CD14-positive monocyte (primary cell): ENCODE results near the gene SPEM2. TPM values are rescaled to one million over a fixed set of nuclear protein-coding genes. Genes with fewer than 3 reads are reported as not detected.

Source experiments
- DNase-seq, 3 donors: peaks; one replicate each; pipeline ENCODE4 v3.0.0-alpha.2; 2011 to 2022
- H2AFZ ChIP-seq: 2 replicates; pipeline ENCODE4 v1.6.0; 2012; ENCODE audit warnings: mild to moderate bottlenecking, low read depth, low read length, inconsistent platforms; ENCODE audit not compliant: insufficient read depth, poor library complexity, severe bottlenecking
- H3K27ac ChIP-seq, 2 donors: 1 replicate in 1 of 2; 2 replicates in 1 of 2; pipeline ENCODE4 v1.5.1; 2012 to 2013; ENCODE audit warnings: low read length in 2 of 2, control low read depth in 1 of 2, inconsistent platforms in 1 of 2, low read depth in 1 of 2, mild to moderate bottlenecking in 1 of 2
- H3K27me3 ChIP-seq, 2 donors: one replicate each; pipeline versions ENCODE4 v1.6.0 to v1.6.1; 2011 to 2013; ENCODE audit warnings: low read length in 2 of 2; ENCODE audit not compliant: control insufficient read depth in 2 of 2, insufficient read depth in 2 of 2
- H3K36me3 ChIP-seq, 2 donors: replicated peaks in 1 of 2; 1 replicate in 1 of 2; 2 replicates in 1 of 2; pipeline versions ENCODE4 v1.5.1 to v1.6.1; 2012 to 2013; ENCODE audit warnings: low read length in 2 of 2, control low read depth in 1 of 2, inconsistent platforms in 1 of 2, mild to moderate bottlenecking in 1 of 2; ENCODE audit not compliant: insufficient read depth in 2 of 2, control insufficient read depth in 1 of 2
- H3K4me1 ChIP-seq, 2 donors: 1 replicate in 1 of 2; 2 replicates in 1 of 2; pipeline versions ENCODE4 v1.5.1 to v1.6.1; 2012 to 2013; ENCODE audit warnings: low read length in 2 of 2, control low read depth in 1 of 2, inconsistent platforms in 1 of 2, mild to moderate bottlenecking in 1 of 2, moderate library complexity in 1 of 2; ENCODE audit not compliant: insufficient read depth in 2 of 2, control insufficient read depth in 1 of 2
- H3K4me2 ChIP-seq: replicated peaks from 2 replicates; pipeline ENCODE3; 2012; ENCODE audit warnings: low read length, moderate library complexity, mild to moderate bottlenecking; ENCODE audit not compliant: poor library complexity, severe bottlenecking; ENCODE audit errors: extremely low read depth
- H3K4me3 ChIP-seq, 3 experiments: fragments of 200-600 bp in 1 of 3; sonication (generic) in 1 of 3; replicated peaks in 1 of 3; 1 replicate in 2 of 3; 2 replicates in 1 of 3; pipeline ENCODE4 v1.5.1; 2011 to 2013; ENCODE audit warnings: low read length in 3 of 3, mild to moderate bottlenecking in 3 of 3, control low read depth in 2 of 3, low read depth in 2 of 3, inconsistent platforms in 1 of 3, moderate library complexity in 1 of 3
- H3K79me2 ChIP-seq: 2 replicates; pipeline ENCODE4 v1.6.0; 2012; ENCODE audit warnings: mild to moderate bottlenecking, control low read depth, inconsistent platforms, low read length, moderate library complexity; ENCODE audit not compliant: insufficient read depth
- H3K9ac ChIP-seq: 2 replicates; pipeline ENCODE4 v1.6.0; 2017; ENCODE audit warnings: low read length, mild to moderate bottlenecking; ENCODE audit not compliant: insufficient read depth, poor library complexity, severe bottlenecking
- H3K9me3 ChIP-seq, 2 donors: replicated peaks in 1 of 2; 1 replicate in 1 of 2; 2 replicates in 1 of 2; pipeline versions ENCODE4 v1.5.1 to v1.6.1; 2012 to 2013; ENCODE audit warnings: low read length in 2 of 2, control low read depth in 1 of 2; ENCODE audit not compliant: control insufficient read depth in 1 of 2, insufficient read depth in 1 of 2
- H4K20me1 ChIP-seq: 2 replicates; pipeline ENCODE4 v1.6.0; 2012; ENCODE audit warnings: mild to moderate bottlenecking, low read length, control low read depth, moderate library complexity; ENCODE audit not compliant: insufficient read depth
- H3K27ac Mint-ChIP-seq, 7 donors: one replicate each; pipeline ENCODE4 v1.8.0; 2020; ENCODE audit warnings: mild to moderate bottlenecking in 7 of 7, mixed read lengths in 7 of 7, moderate library complexity in 6 of 7, inconsistent platforms in 2 of 7
- H3K27me3 Mint-ChIP-seq, 3 donors: one replicate each; pipeline ENCODE4 v1.8.0; 2021 to 2022; ENCODE audit warnings: low read depth in 3 of 3, mild to moderate bottlenecking in 3 of 3, mixed read lengths in 3 of 3, moderate library complexity in 3 of 3, inconsistent platforms in 1 of 3
- H3K36me3 Mint-ChIP-seq, 2 donors: one replicate each; pipeline ENCODE4 v1.8.0; 2020; ENCODE audit warnings: mixed read lengths in 2 of 2, inconsistent platforms in 1 of 2, mild to moderate bottlenecking in 1 of 2
- H3K4me1 Mint-ChIP-seq: one replicate; pipeline ENCODE4 v1.8.0; 2020; ENCODE audit warnings: mild to moderate bottlenecking, mixed read lengths
- H3K4me3 Mint-ChIP-seq, 2 donors: one replicate each; pipeline ENCODE4 v1.8.0; 2020; ENCODE audit warnings: mild to moderate bottlenecking in 2 of 2, mixed read lengths in 2 of 2, moderate library complexity in 1 of 2
- H3K9me3 Mint-ChIP-seq, 7 donors: one replicate each; pipeline ENCODE4 v1.8.0; 2020 to 2022; ENCODE audit warnings: mixed read lengths in 7 of 7, mild to moderate bottlenecking in 6 of 7, moderate library complexity in 6 of 7, inconsistent platforms in 2 of 7
- CTCF ChIP-seq: fragments of 200-600 bp; IDR thresholded peaks from one replicate; pipeline ENCODE4 v1.8.0; 2022; ENCODE audit warnings: antibody characterized with exemption, mild to moderate bottlenecking
- WGBS: methylation state at CpG from one replicate; pipeline ENCODE4 v1.1.5; 2013; ENCODE audit warnings: missing lambda C conversion rate; ENCODE audit not compliant: insufficient coverage; 5-methylcytosine and 5-hydroxymethylcytosine counted together
- intact Hi-C, 2 donors: fragments of 100-400 bp; cut with micrococcal nuclease; formaldehyde crosslinking; loops; one replicate each; pipeline versions ENCODE4 v1.15.0 to v1.15.1; 2023
- polyA plus RNA-seq, 3 donors: library from polyadenylated mRNA; depleted of rRNA in 1 of 3; unstranded in 2 of 3; stranded (reverse) in 1 of 3; fragments of 300-500 nt in 2 of 3; fragments of >200 nt in 1 of 3; fragmentation: Illumina TruSeq in 2 of 3; gene quantifications; 1 replicate in 2 of 3; 2 replicates in 1 of 3; pipeline ENCODE4 v1.2.3, GENCODE V29; 2012 to 2021

SPEM2 gene
- polyA plus RNA-seq, 3 donors: not detected

GRCh38 chr17:7436556-7437368 is 11.3 kb downstream of the SPEM2 start:
- Histone ChIP-seq H3K4me1 (peaks cover 54 to 58% of the 10 kb centered on the region in 2 donors), H3K36me3 (no peaks in the 10 kb centered on the region), H3K4me2 (peak overlapping the region; percentile 99), H2AFZ (peak overlapping the region; percentile 82), H3K79me2 (peaks cover 8% of the 10 kb centered on the region), H3K4me3 (peak overlapping the region; percentile 77 to 95 (median 86)), H3K27ac (peak overlapping the region; percentile 79 to 89), H3K9ac (peak overlapping the region; percentile 71), H3K9me3 (peaks cover 0 to 18% of the 10 kb centered on the region in 2 donors), H3K27me3 (peaks cover 23 to 34% of the 10 kb centered on the region in 2 donors), H4K20me1 (peaks cover 29% of the 10 kb centered on the region)
- Mint-ChIP-seq H3K27me3 (peaks cover 37 to 46% (median 39%) of the 10 kb centered on the region in 3 donors), H3K9me3 (peaks cover 0 to 15% (median 8%) of the 10 kb centered on the region in 7 donors), H3K36me3 (peaks cover 10 to 12% of the 10 kb centered on the region in 2 donors), H3K27ac (peak overlapping the region; percentile 84 to 97 (median 93)), H3K4me1 (peaks cover 51% of the 10 kb centered on the region), H3K4me3 (peak overlapping the region; percentile 86 to 94)
- peak; percentile 83 for TF ChIP-seq CTCF
- intact Hi-C loops: loop anchor here (1.0 to 10.0 kb wide), 6 partner anchors 32 to 248 kb away; partner anchors contain the start of genes SENP3 (in 2 of the 2), MPDU1 (in 1 of the 2), POLR2A (in 1 of the 2) and TMEM256 (in 1 of the 2)
- 19% methylated on average over 92 of the region's 92 CpGs for WGBS
- peak; percentile 72 to 83 (median 78) for DNase-seq

GRCh38 chr17:7437369-7437863 is 12.0 kb downstream of the SPEM2 start:
- peaks cover 0 to 17% (median 8%) of the 10 kb centered on the region in 7 donors for H3K9me3 Mint-ChIP-seq
- H3K27ac ChIP-seq: no peak overlapping the region
- peaks cover 51% of the 10 kb centered on the region for H3K4me1 Mint-ChIP-seq
- H4K20me1 ChIP-seq: peaks cover 29% of the 10 kb centered on the region
- H3K27me3 ChIP-seq: peaks cover 23 to 40% of the 10 kb centered on the region in 2 donors
- peaks cover 54 to 58% of the 10 kb centered on the region in 2 donors for H3K4me1 ChIP-seq
- peak overlapping the region; percentile 99 for H3K4me2 ChIP-seq
- DNase-seq: no peak
- peaks cover 8% of the 10 kb centered on the region for H3K79me2 ChIP-seq
- TF ChIP-seq CTCF: no peak
- WGBS: 30% methylated on average over 26 of the region's 31 CpGs
- H3K27ac Mint-ChIP-seq: no peak overlapping the region
- H3K9me3 ChIP-seq: peaks cover 0 to 18% of the 10 kb centered on the region in 2 donors
- H3K4me3 ChIP-seq: peak overlapping the region in 2 of 3 experiments; percentile 10 to 95
- peak overlapping the region; percentile 69 to 91 for H3K4me3 Mint-ChIP-seq
- peaks cover 43 to 53% (median 44%) of the 10 kb centered on the region in 3 donors for H3K27me3 Mint-ChIP-seq
- no peaks in the 10 kb centered on the region for H3K36me3 ChIP-seq
- intact Hi-C loops: loop anchor here (2.0 to 10.0 kb wide), 5 partner anchors 47 to 247 kb away; partner anchors contain the start of genes SENP3 (in 2 of the 2), MPDU1 (in 1 of the 2), POLR2A (in 1 of the 2) and TP53 (in 1 of the 2)
- peak overlapping the region; percentile 82 for H2AFZ ChIP-seq
- H3K36me3 Mint-ChIP-seq: peaks cover 10 to 16% of the 10 kb centered on the region in 2 donors
- peak overlapping the region; percentile 21 for H3K9ac ChIP-seq
